Measurements from ENCODE around the gene CASKIN2. TPM values are rescaled to one million over a fixed set of nuclear protein-coding genes. Genes with fewer than 3 reads are reported as not detected.

The CASKIN2 gene
- total and polyA plus RNA-seq, 3 experiments from 2014 or later = 0.15 to 11.1 (median 6.9) TPM

DNA sequence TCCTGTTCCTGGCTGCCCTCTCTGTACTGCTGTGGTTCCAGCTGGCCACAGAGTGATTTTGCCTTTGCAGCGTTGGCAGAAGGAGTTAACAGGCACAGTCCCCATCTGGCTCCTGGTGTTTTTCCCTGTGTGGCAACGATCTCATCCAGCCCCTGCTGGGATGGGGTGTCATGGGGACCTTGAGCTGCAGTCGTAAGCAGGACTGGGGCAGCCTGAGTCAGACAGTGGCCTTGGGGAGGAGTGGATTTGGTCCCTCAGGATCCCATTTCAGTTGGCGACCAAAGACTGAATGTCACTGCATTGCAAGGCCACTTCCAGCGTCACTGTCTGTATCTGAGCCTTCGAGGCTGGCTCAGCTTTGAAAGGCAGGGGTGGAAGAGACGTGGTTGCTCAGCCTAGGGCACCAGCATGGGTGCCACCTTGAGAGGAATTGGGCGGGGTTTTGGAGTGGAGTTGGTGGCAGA is 47.0 kb downstream of the CASKIN2 start:
- Histone ChIP-seq H3K27ac (ENCODE audit: low read depth, low read length) (no peak overlapping the region), H3K4me3 (ENCODE audit: low read length) (no peak overlapping the region), H3K36me3 (ENCODE audit: insufficient read depth, low read length) (peaks cover 18% of the 10 kb centered on the region), H3K9me3 (ENCODE audit: low read length) (no peaks in the 10 kb centered on the region), H3K4me1 (ENCODE audit: insufficient read depth, low read length) (no peaks in the 10 kb centered on the region), H3K27me3 (ENCODE audit: insufficient read depth, low read length, poor library complexity, severe bottlenecking) (no peaks in the 10 kb centered on the region)
- Mint-ChIP-seq H3K36me3 (peaks cover 0 to 30% (median 5%) of the 10 kb centered on the region in 3 donors), H3K27ac (peak overlapping the region in 2 of 8 donors; percentile 71 to 84), H3K4me3 (no peak overlapping the region), H3K27me3 (no peaks in the 10 kb centered on the region), H3K9me3 (no peaks in the 10 kb centered on the region), H3K4me1 (peaks cover 11 to 22% (median 15%) of the 10 kb centered on the region in 3 donors)
- POLR2A ChIA-PET = no interaction called here
- CTCF ChIA-PET = interaction anchor here (1.2 to 1.3 kb wide), 2 partner anchors 10 to 12 kb away, joined by 3 read pairs; partner anchors contain the start of gene TMEM94
- no peak for DNase-seq

DNA sequence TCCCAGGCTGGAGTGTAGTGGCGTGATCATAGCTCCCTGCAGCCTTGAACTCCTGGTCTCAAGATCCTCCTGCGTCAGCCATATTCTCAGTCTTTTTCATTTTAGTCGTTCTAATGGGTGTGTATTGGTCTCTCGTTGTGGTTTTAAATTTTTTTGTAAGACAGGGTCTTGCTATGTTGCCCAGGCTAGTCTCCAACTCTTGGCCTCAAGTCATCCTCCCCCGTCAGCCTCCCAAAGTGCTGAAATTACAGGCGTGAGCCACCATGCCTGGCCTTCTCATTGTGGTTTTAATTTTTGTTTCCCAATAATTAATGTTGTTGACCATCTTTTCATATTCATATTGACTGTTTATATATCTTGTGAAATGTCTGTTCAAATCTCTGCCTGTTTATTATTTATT is 50.3 kb downstream of the CASKIN2 start:
- Histone ChIP-seq H3K36me3 (ENCODE audit: insufficient read depth, low read length) (no peaks in the 10 kb centered on the region), H3K4me1 (ENCODE audit: insufficient read depth, low read length) (peaks cover 3% of the 10 kb centered on the region), H3K27ac (ENCODE audit: low read depth, low read length) (no peak overlapping the region), H3K27me3 (ENCODE audit: insufficient read depth, low read length, poor library complexity, severe bottlenecking) (no peaks in the 10 kb centered on the region), H3K4me3 (ENCODE audit: low read length) (no peak overlapping the region), H3K9me3 (ENCODE audit: low read length) (no peaks in the 10 kb centered on the region)
- H3K9me3 Mint-ChIP-seq = no peaks in the 10 kb centered on the region
- peak overlapping the region in 2 of 8 donors; percentile 51 to 55 for H3K27ac Mint-ChIP-seq
- H3K36me3 Mint-ChIP-seq = peaks cover 0 to 11% (median 2%) of the 10 kb centered on the region in 3 donors
- H3K4me1 Mint-ChIP-seq = peaks cover 12 to 31% (median 21%) of the 10 kb centered on the region in 3 donors
- DNase-seq = no peak
- POLR2A ChIA-PET = no interaction called here
- CTCF ChIA-PET = no interaction called here
- H3K27me3 Mint-ChIP-seq = no peaks in the 10 kb centered on the region
- no peak overlapping the region for H3K4me3 Mint-ChIP-seq

DNA sequence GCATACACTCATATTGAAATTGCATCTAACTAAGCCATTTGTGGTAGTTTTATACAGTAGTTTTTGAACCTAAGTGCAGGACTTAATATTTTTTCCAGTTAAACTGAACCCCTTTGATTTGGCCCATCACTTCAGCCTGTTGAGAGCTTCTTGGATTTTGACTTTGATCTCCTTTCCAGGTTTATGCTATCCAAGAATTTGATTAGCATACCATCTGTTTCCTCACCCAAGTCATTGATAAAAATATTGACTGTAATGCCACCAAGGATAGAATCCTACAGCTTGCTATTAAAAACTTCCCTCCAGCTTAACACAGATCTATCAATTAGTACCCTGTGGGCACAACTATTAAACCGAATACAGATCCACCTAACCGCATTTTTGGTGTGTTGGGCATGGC is 51.7 kb downstream of the CASKIN2 start:
- H3K4me3 ChIP-seq (ENCODE audit: low read length) = no peak overlapping the region
- Mint-ChIP-seq H3K9me3 (no peaks in the 10 kb centered on the region), H3K4me1 (peaks cover 19 to 43% (median 31%) of the 10 kb centered on the region in 3 donors), H3K4me3 (no peak overlapping the region), H3K27ac (peak overlapping the region in 2 of 8 donors; percentile 22 to 64), H3K36me3 (peaks cover 0 to 11% (median 2%) of the 10 kb centered on the region in 3 donors), H3K27me3 (no peaks in the 10 kb centered on the region)
- H3K36me3 ChIP-seq (ENCODE audit: insufficient read depth, low read length) = no peaks in the 10 kb centered on the region
- H3K9me3 ChIP-seq (ENCODE audit: low read length) = no peaks in the 10 kb centered on the region
- ChIA-PET POLR2A (no interaction called here), CTCF (no interaction called here)
- H3K27me3 ChIP-seq (ENCODE audit: insufficient read depth, low read length, poor library complexity, severe bottlenecking) = no peaks in the 10 kb centered on the region
- DNase-seq = no peak
- H3K27ac ChIP-seq (ENCODE audit: low read depth, low read length) = no peak overlapping the region
- peaks cover 8% of the 10 kb centered on the region for H3K4me1 ChIP-seq (ENCODE audit: insufficient read depth, low read length)

DNA sequence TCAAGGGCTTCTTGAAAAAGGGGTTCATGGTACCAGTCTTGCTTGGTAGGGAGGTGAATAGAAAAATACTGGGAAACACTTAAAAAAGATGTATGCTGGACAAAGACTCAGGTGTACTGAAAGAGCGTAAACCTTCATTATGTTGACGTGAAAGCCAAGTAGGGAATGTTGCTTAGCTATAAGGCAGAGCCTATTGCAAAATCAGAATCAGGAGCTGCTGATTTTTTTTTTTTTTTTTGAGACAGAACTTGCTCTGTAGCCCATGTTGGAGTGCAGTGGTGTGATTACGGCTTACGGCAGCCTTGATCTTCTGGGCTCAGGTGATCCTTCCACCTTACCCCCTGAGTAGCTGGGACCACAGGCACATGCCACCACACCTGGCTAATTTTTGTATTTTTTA is 55.0 kb downstream of the CASKIN2 start:
- Histone ChIP-seq H3K4me1 (ENCODE audit: insufficient read depth, low read length) (peaks cover 22% of the 10 kb centered on the region), H3K9me3 (ENCODE audit: low read length) (no peaks in the 10 kb centered on the region), H3K27ac (ENCODE audit: low read depth, low read length) (no peak overlapping the region), H3K36me3 (ENCODE audit: insufficient read depth, low read length) (no peaks in the 10 kb centered on the region), H3K27me3 (ENCODE audit: insufficient read depth, low read length, poor library complexity, severe bottlenecking) (no peaks in the 10 kb centered on the region), H3K4me3 (ENCODE audit: low read length) (no peak overlapping the region)
- Mint-ChIP-seq H3K27me3 (no peaks in the 10 kb centered on the region), H3K4me3 (peak overlapping the region in 1 of 7 donors; percentile 13), H3K27ac (peak overlapping the region in 1 of 8 donors; percentile 9), H3K9me3 (no peaks in the 10 kb centered on the region), H3K36me3 (peaks cover 0 to 14% (median 1%) of the 10 kb centered on the region in 3 donors), H3K4me1 (peaks cover 36 to 67% (median 46%) of the 10 kb centered on the region in 3 donors)
- CTCF ChIA-PET = interaction anchor here (1.3 kb wide), 1 partner anchor 11 kb away, joined by 3 read pairs; no protein-coding TSS in a partner anchor
- no peak for DNase-seq
- POLR2A ChIA-PET = no interaction called here

DNA sequence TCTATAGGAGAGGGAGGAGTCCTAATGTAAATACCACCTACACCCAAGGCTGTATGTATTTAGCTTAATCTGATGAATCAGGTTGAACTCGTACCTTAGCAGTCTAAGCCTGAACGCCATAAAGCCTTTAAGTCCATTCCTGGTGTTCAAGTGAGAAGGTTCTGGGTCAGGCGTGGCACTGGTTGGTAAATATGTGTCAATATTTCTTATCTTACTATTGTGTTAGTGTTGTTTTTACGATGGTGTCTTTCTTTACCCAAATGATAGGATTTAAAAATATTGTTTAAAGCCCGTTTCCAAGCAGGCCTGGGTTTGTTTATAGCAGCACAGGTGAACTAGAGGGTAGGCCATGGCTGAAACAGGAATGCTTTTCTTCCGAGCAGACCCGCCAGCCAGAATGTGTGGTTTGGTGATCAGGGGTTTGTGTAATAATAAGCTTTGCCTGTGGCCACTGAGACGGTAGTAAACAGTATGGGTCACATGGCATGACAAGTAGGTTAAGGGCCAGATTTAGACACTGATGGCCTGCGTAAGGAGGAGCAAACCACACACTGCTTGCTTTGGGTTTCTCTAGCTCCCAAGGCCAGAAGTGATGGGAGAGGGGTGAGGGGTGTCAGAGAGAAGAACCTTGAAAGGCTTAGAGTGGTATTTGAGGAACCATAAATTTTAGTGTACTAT is 55.6 kb downstream of the CASKIN2 start:
- peak overlapping the region; percentile 1 for H3K27ac ChIP-seq (ENCODE audit: low read depth, low read length)
- Mint-ChIP-seq H3K9me3 (no peaks in the 10 kb centered on the region), H3K36me3 (peaks cover 0 to 11% (median 1%) of the 10 kb centered on the region in 3 donors), H3K4me3 (peak overlapping the region in 3 of 7 donors; percentile 1 to 71 (median 20)), H3K4me1 (peaks cover 34 to 63% (median 46%) of the 10 kb centered on the region in 3 donors), H3K27me3 (no peaks in the 10 kb centered on the region), H3K27ac (peak overlapping the region in 3 of 8 donors; percentile 38 to 78 (median 47))
- no peaks in the 10 kb centered on the region for H3K36me3 ChIP-seq (ENCODE audit: insufficient read depth, low read length)
- no peaks in the 10 kb centered on the region for H3K9me3 ChIP-seq (ENCODE audit: low read length)
- H3K4me1 ChIP-seq (ENCODE audit: insufficient read depth, low read length) = peaks cover 22% of the 10 kb centered on the region
- CTCF ChIA-PET = interaction anchor here (1.3 kb wide), 1 partner anchor 12 kb away, joined by 3 read pairs; no protein-coding TSS in a partner anchor
- POLR2A ChIA-PET = no interaction called here
- H3K27me3 ChIP-seq (ENCODE audit: insufficient read depth, low read length, poor library complexity, severe bottlenecking) = no peaks in the 10 kb centered on the region
- H3K4me3 ChIP-seq (ENCODE audit: low read length) = no peak overlapping the region
- DNase-seq = no peak

DNA sequence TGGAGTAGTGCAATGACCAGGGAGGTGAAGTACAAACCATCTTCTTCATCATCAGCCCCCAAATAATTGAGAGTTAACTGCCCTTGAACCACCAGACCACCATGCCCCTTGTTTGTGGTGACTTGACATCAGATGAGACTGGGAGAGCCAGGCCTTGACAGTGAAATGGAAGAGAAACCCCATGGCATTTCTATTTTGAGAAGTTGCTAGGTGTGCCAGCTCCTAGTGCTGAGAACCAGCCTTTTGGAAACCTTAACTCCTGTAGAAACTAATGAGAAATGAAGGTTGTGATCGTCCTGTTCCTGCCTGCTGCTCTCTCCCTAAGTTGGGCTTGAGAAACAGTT is 56.1 kb downstream of the CASKIN2 start:
- no peak for DNase-seq
- Histone ChIP-seq H3K27me3 (ENCODE audit: insufficient read depth, low read length, poor library complexity, severe bottlenecking) (no peaks in the 10 kb centered on the region), H3K9me3 (ENCODE audit: low read length) (no peaks in the 10 kb centered on the region), H3K36me3 (ENCODE audit: insufficient read depth, low read length) (no peaks in the 10 kb centered on the region), H3K27ac (ENCODE audit: low read depth, low read length) (peak overlapping the region; percentile 1), H3K4me3 (ENCODE audit: low read length) (no peak overlapping the region), H3K4me1 (ENCODE audit: insufficient read depth, low read length) (peaks cover 22% of the 10 kb centered on the region)
- H3K27ac Mint-ChIP-seq = no peak overlapping the region
- POLR2A ChIA-PET = no interaction called here
- H3K36me3 Mint-ChIP-seq = peaks cover 0 to 11% (median 1%) of the 10 kb centered on the region in 3 donors
- no peaks in the 10 kb centered on the region for H3K27me3 Mint-ChIP-seq
- CTCF ChIA-PET = interaction anchor here (1.2 kb wide), 1 partner anchor 8 kb away, joined by 3 read pairs; no protein-coding TSS in a partner anchor
- peaks cover 34 to 59% (median 45%) of the 10 kb centered on the region in 3 donors for H3K4me1 Mint-ChIP-seq
- no peaks in the 10 kb centered on the region for H3K9me3 Mint-ChIP-seq
- H3K4me3 Mint-ChIP-seq = peak overlapping the region in 1 of 7 donors; percentile 71

DNA sequence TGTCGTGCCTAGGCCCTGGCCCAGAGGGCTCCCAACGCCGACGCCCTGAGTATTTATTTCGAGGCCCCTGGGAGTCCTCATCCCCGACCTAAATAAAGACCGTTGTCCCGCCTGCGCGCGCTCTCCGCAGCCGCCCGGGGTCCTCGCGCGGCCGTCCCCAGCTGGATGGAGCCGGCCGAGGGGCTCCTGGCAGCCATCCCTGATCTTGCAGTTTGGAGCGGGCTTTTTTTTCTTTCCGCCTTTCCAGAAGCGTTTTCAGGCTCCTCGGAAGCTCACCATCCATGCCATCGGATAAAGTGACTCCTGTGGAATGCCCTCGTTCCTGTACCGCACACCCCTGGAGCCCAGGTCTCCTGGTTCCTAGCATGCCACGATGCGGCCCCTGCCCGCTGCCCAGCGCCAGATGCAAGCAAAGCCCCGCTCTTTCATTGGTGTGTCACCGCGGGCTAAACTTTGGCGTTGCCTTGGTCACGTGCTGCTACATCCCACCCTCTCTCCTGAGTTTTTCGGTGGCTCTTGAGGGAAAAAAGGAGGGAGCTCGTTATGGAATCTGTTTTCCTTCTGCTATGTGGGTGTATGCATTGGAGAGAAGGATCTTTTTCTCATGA is 58.2 kb downstream of the CASKIN2 start:
- H3K27ac Mint-ChIP-seq = peak overlapping the region in 6 of 8 donors; percentile 92 to 98 (median 94)
- H3K9me3 Mint-ChIP-seq = no peaks in the 10 kb centered on the region
- peak overlapping the region; percentile 87 for H3K27ac ChIP-seq (ENCODE audit: low read depth, low read length)

More for the DNA sequence above, 58.2 kb downstream of the CASKIN2 start:
- Mint-ChIP-seq H3K4me1 (peaks cover 30 to 47% (median 33%) of the 10 kb centered on the region in 3 donors), H3K36me3 (peaks cover 0 to 10% (median 1%) of the 10 kb centered on the region in 3 donors), H3K27me3 (peaks cover 0 to 2% of the 10 kb centered on the region in 2 donors), H3K4me3 (peak overlapping the region; percentile 92 to 99 (median 94))
- ChIA-PET POLR2A (interaction anchor here (1.0 to 2.6 kb wide), 6 partner anchors 59 to 398 kb away, joined by 3 to 14 read pairs (median 6); partner anchors contain the start of genes LLGL2, SLC25A19, TSEN54 and UNK), CTCF (interaction anchor here (0.6 to 2.1 kb wide), 5 partner anchors 9 to 343 kb away, joined by 4 to 13 read pairs (median 5); partner anchors contain the start of gene TSEN54)
- Histone ChIP-seq H3K27me3 (ENCODE audit: insufficient read depth, low read length, poor library complexity, severe bottlenecking) (no peaks in the 10 kb centered on the region), H3K36me3 (ENCODE audit: insufficient read depth, low read length) (no peaks in the 10 kb centered on the region), H3K4me3 (ENCODE audit: low read length) (peak overlapping the region; percentile 98), H3K9me3 (ENCODE audit: low read length) (no peaks in the 10 kb centered on the region), H3K4me1 (ENCODE audit: insufficient read depth, low read length) (peaks cover 22% of the 10 kb centered on the region)
- DNase-seq = peak in 2 of 5 donors; percentile 5 to 13

Data from CD8-positive, alpha-beta memory T cell (primary cell).